OCI-LY3 (cell line): ENCODE results near the gene ZNF827.

Experiments used
- H2AFZ ChIP-seq: fragments of 200-600, 300-600 bp; shearing (Covaris generic); 2 replicates; pipeline ENCODE4 v1.6.0; 2014; ENCODE audit warnings: antibody characterized with exemption, low read depth, low read length
- H3K27ac ChIP-seq: fragments of 200-600, 300-600 bp; sonication (generic); 2 replicates; pipeline ENCODE4 v1.5.1; 2014; ENCODE audit warnings: mild to moderate bottlenecking, low read length, moderate library complexity, mixed read lengths
- H3K27me3 ChIP-seq: fragments of 200-600, 300-600 bp; sonication (generic); 2 replicates; pipeline ENCODE4 v1.6.1; 2014; ENCODE audit warnings: low read depth, low read length, mixed read lengths
- H3K36me3 ChIP-seq: fragments of 200-600, 300-600 bp; sonication (generic); replicated peaks from 2 replicates; pipeline ENCODE3; 2014; ENCODE audit warnings: low read depth, low read length, mixed read lengths
- H3K4me1 ChIP-seq: fragments of 300-600, 200-600 bp; sonication (generic); 2 replicates; pipeline ENCODE4 v1.6.1; 2014; ENCODE audit warnings: low read length, mixed read lengths
- H3K4me2 ChIP-seq: fragments of 200-600, 300-600 bp; sonication (generic); 2 replicates; pipeline ENCODE4 v1.6.1; 2014; ENCODE audit warnings: low read length, mixed read lengths
- H3K4me3 ChIP-seq: fragments of 300-600, 200-600 bp; sonication (generic); 2 replicates; pipeline ENCODE4 v1.5.1; 2014; ENCODE audit warnings: antibody characterized with exemption, mild to moderate bottlenecking, low read length, moderate library complexity
- H3K79me2 ChIP-seq: fragments of 300-600, 200-600 bp; shearing (Covaris generic); 2 replicates; pipeline ENCODE4 v1.6.1; 2014; ENCODE audit warnings: mild to moderate bottlenecking, low read length, mixed read lengths
- H3K9ac ChIP-seq: fragments of 300-600, 200-600 bp; shearing (Covaris generic); 2 replicates; pipeline ENCODE4 v1.6.0; 2014; ENCODE audit warnings: mild to moderate bottlenecking, low read length, moderate library complexity
- H3K9me3 ChIP-seq: fragments of 200-600, 300-600 bp; shearing (Covaris generic); 2 replicates; pipeline ENCODE4 v1.6.1; 2014; ENCODE audit warnings: low read length, mixed read lengths; ENCODE audit not compliant: insufficient read depth
- H4K20me1 ChIP-seq: fragments of 200-600, 300-600 bp; sonication (generic); 2 replicates; pipeline ENCODE4 v1.6.1; 2016; ENCODE audit warnings: low read length, mixed read lengths; ENCODE audit not compliant: insufficient read depth
- EZH2phosphoT487 ChIP-seq: fragments of 200-600 bp; shearing (Covaris generic); IDR thresholded peaks from 2 replicates; pipeline ENCODE4 v1.6.1; 2018; ENCODE audit warnings: antibody characterized with exemption, mixed run types, low read depth
- TF ChIP-seq, protein P1 (sequence below): fragments of 200-600, 300-600 bp; sonication (generic); IDR thresholded peaks from 2 replicates; pipeline ENCODE4 v1.5.1; 2014; ENCODE audit warnings: antibody characterized with exemption, low read length, low read depth

ZNF827 gene

DNA sequence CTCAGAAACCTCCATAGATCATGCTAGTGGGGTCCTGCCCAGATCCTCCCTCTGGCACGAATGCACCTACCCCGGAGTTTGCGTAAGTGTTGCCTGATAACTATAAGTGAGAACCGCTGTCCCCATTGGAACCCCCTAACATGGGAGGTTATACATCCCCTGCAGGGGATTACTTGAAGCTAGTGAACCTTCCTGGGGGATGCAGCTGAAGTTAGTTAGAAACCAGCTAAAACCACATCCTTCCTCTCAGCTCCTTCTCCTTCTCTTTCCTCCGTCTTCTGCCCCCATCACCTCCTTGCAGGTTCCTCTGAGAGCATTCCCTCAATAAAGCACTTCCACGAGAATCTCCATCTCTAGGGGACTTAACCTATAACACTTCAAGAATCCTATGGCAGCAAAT is 95.0 kb downstream of the ZNF827 start:
- Histone ChIP-seq H4K20me1 (no peaks in the 10 kb centered on the region), H3K4me3 (no peak overlapping the region), H3K9me3 (no peaks in the 10 kb centered on the region), H3K36me3 (peaks cover 45% of the 10 kb centered on the region), H3K4me1 (peaks cover 16% of the 10 kb centered on the region), H3K4me2 (no peak overlapping the region), H3K9ac (no peak overlapping the region), H3K27me3 (no peaks in the 10 kb centered on the region), H3K27ac (no peak overlapping the region), H3K79me2 (no peaks in the 10 kb centered on the region), H2AFZ (no peak overlapping the region)
- no peak for TF ChIP-seq EZH2phosphoT487
- TF ChIP-seq, protein P1, sequence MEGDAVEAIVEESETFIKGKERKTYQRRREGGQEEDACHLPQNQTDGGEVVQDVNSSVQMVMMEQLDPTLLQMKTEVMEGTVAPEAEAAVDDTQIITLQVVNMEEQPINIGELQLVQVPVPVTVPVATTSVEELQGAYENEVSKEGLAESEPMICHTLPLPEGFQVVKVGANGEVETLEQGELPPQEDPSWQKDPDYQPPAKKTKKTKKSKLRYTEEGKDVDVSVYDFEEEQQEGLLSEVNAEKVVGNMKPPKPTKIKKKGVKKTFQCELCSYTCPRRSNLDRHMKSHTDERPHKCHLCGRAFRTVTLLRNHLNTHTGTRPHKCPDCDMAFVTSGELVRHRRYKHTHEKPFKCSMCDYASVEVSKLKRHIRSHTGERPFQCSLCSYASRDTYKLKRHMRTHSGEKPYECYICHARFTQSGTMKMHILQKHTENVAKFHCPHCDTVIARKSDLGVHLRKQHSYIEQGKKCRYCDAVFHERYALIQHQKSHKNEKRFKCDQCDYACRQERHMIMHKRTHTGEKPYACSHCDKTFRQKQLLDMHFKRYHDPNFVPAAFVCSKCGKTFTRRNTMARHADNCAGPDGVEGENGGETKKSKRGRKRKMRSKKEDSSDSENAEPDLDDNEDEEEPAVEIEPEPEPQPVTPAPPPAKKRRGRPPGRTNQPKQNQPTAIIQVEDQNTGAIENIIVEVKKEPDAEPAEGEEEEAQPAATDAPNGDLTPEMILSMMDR: no peak

DNA sequence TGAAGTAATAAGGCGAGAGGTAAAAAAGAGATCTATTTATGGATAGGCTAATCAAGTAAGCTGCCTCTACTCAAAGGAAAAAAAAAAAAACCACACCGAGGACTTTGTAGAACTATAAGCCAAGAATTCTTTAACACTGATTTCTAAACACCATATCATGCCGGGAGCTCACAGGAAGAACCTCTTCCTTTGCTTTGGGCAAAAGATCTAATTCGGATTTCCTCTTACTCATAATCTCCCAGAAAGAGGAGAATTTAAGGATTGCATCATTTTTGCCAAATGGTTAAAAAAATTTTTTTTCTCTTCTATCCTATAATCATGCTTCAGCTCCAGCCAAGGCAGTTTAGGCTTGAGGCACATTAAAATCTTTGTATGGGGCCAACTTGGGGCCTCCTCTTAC is 95.5 kb downstream of the ZNF827 start:
- TF ChIP-seq, protein P1: no peak
- no peak for TF ChIP-seq EZH2phosphoT487
- Histone ChIP-seq H3K4me2 (no peak overlapping the region), H3K27ac (no peak overlapping the region), H4K20me1 (no peaks in the 10 kb centered on the region), H3K79me2 (no peaks in the 10 kb centered on the region), H2AFZ (no peak overlapping the region), H3K36me3 (peaks cover 44% of the 10 kb centered on the region), H3K9me3 (no peaks in the 10 kb centered on the region), H3K4me3 (no peak overlapping the region), H3K4me1 (peaks cover 16% of the 10 kb centered on the region), H3K9ac (no peak overlapping the region), H3K27me3 (no peaks in the 10 kb centered on the region)

DNA sequence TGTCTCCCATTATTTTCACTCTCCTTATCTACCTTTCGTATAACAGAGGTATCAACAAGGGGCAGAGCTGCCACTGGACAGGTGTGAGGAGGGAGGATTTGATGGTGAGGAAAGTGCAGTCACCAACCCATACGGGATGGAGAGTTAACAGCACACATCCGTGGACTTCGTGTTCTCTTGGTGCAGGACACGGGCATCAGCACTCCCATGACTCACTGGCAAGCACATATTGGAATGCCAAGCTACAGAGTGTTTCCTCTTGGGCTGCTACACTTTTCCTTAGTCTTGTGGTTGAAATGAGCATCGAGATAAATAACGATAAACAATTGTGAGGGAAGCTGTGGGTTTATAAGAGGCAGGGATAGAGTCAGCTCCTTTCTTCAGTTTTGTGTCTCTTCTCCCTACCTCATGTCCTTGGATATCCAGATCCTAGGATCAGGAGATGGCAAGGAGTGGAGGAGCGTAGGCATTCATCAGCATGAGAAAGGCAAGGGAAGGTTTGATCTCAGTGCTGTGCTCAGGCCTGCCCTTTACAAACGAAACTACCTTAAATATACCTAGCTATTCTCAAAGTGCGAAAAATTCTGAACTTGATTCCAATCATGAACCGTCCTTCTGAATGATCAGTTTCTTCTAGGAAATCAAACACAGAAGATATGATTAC is 96.3 kb downstream of the ZNF827 start:
- Histone ChIP-seq H3K36me3 (peaks cover 41% of the 10 kb centered on the region), H3K9ac (no peak overlapping the region), H3K79me2 (no peaks in the 10 kb centered on the region), H4K20me1 (no peaks in the 10 kb centered on the region), H2AFZ (no peak overlapping the region), H3K4me1 (peaks cover 16% of the 10 kb centered on the region), H3K4me2 (no peak overlapping the region), H3K27ac (no peak overlapping the region), H3K27me3 (no peaks in the 10 kb centered on the region), H3K9me3 (no peaks in the 10 kb centered on the region), H3K4me3 (no peak overlapping the region)
- TF ChIP-seq, protein P1: no peak
- no peak for TF ChIP-seq EZH2phosphoT487

DNA sequence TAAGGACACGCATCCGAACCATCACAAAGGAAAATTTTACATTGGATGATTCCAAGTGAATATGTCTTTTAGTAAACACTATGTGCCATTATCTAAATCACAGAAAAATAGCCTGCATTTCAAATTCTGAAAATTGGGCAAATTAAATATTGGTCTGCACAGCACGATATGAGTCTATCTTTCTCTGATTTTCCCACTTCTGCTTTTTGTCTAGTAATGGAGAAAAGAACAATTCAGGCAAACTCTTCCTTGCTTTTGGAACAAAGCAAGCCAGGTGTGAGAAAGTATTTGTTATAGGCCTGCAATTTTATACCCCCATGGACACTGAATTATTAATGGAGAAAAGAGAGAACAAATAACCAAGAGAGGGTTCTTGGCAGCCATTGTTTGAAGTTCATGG is 97.8 kb downstream of the ZNF827 start:
- Histone ChIP-seq H3K4me2 (no peak overlapping the region; the same call in 1 of the 2 replicates), H3K27me3 (no peaks in the 10 kb centered on the region), H3K36me3 (peaks cover 37% of the 10 kb centered on the region), H3K9me3 (no peaks in the 10 kb centered on the region), H3K4me1 (peaks cover 16% of the 10 kb centered on the region), H2AFZ (no peak overlapping the region), H3K27ac (no peak overlapping the region), H3K4me3 (no peak overlapping the region), H4K20me1 (no peaks in the 10 kb centered on the region), H3K79me2 (no peaks in the 10 kb centered on the region), H3K9ac (no peak overlapping the region)
- TF ChIP-seq EZH2phosphoT487: no peak
- TF ChIP-seq, protein P1: no peak
